GM12878 (cell line): ENCODE data around the gene OGFOD2. TPM values are rescaled to one million over a fixed set of nuclear protein-coding genes. Genes with fewer than 3 reads are reported as not detected.

ENCODE experiments used
- ATAC-seq: fragments of 200-7000 bp; cut with Tn5 transposase; 3 replicates; pipeline ENCODE4 v1.9.1; 2020; ENCODE audit warnings: mild to moderate bottlenecking, moderate library complexity
- BruUV-seq: library from RNA; stranded (reverse); fragments of 400-500 nt; replicated peaks from 2 replicates; lab custom pipeline; 2021; lab: Mats Ljungman, UMichigan
- CTCF ChIA-PET: fragments of 300-600 bp; sonication (Branson Sonifier 250); formaldehyde crosslinking; extraction: SDS; loops from one replicate; lab custom pipeline; 2021; ENCODE audit warnings: inconsistent platforms; lab: Yijun Ruan, JAX
- POLR2A ChIA-PET: fragments of 350-600 bp; formaldehyde crosslinking; extraction: SDS; loops from one replicate; lab custom pipeline; 2021; ENCODE audit warnings: inconsistent platforms; lab: Charles Lee
- RAD21 ChIA-PET: fragments of 300-600 bp; sonication (Branson Sonifier 250); formaldehyde crosslinking; loops from one replicate; lab custom pipeline; 2023; ENCODE audit warnings: antibody characterized with exemption; ENCODE audit not compliant: unreplicated experiment; lab: Charles Lee
- SMC1A ChIA-PET: fragments of 300-600 bp; sonication (Branson Sonifier 250); formaldehyde crosslinking; loops from one replicate; lab custom pipeline; 2023; ENCODE audit not compliant: unreplicated experiment, uncharacterized antibody; lab: Charles Lee
- DNase-seq: peaks from one replicate; pipeline ENCODE4 v3.0.0-alpha.2; 2011; ENCODE audit warnings: low read depth, low spot score
- FAIRE-seq: peaks from 3 replicates; lab custom pipeline; 2011; peaks lifted over from hg19 to GRCh38; lab: Jason Lieb, UNC
- H2AFZ ChIP-seq: 2 replicates; pipeline ENCODE4 v1.6.0; 2011; ENCODE audit warnings: low read depth, low read length, control low read depth; ENCODE audit not compliant: control insufficient read depth
- H3K27ac ChIP-seq: 2 replicates; pipeline ENCODE4 v1.5.1; 2011; ENCODE audit warnings: control low read depth; ENCODE audit not compliant: control insufficient read depth, insufficient read depth
- H3K27me3 ChIP-seq, 2 experiments: replicated peaks in 1 of 2; 2 replicates each; pipeline versions ENCODE4 v1.6.0 to v1.6.1; 2011; ENCODE audit warnings: low read length in 1 of 2; ENCODE audit not compliant: control insufficient read depth in 2 of 2, insufficient read depth in 2 of 2
- H3K36me3 ChIP-seq, 2 experiments: 2 replicates each; pipeline ENCODE4 v1.5.1; 2011; ENCODE audit warnings: low read length in 1 of 2; ENCODE audit not compliant: control insufficient read depth in 2 of 2, insufficient read depth in 2 of 2
- H3K4me1 ChIP-seq: 2 replicates; pipeline ENCODE4 v1.6.1; 2011; ENCODE audit warnings: mild to moderate bottlenecking, low read length, moderate library complexity, mixed read lengths; ENCODE audit not compliant: control insufficient read depth, insufficient read depth
- H3K4me2 ChIP-seq: 2 replicates; pipeline ENCODE4 v1.6.0; 2011; ENCODE audit warnings: control low read depth; ENCODE audit not compliant: control insufficient read depth, insufficient read depth
- H3K4me3 ChIP-seq: fragments of 200-600 bp; sonication (generic); 2 replicates; pipeline ENCODE4 v1.5.1; 2016
- H3K79me2 ChIP-seq: 2 replicates; pipeline ENCODE4 v1.6.0; 2011; ENCODE audit warnings: low read length; ENCODE audit not compliant: control insufficient read depth, insufficient read depth
- H3K9ac ChIP-seq: 2 replicates; pipeline ENCODE4 v1.8.0; 2011; ENCODE audit warnings: low read length, control low read depth, mixed read lengths; ENCODE audit not compliant: control insufficient read depth, insufficient read depth
- H3K9me3 ChIP-seq: replicated peaks from 3 replicates; pipeline ENCODE4 v1.5.1; 2011; ENCODE audit warnings: mild to moderate bottlenecking, low read length; ENCODE audit not compliant: control insufficient read depth, insufficient read depth
- H4K20me1 ChIP-seq: 2 replicates; pipeline ENCODE4 v1.6.0; 2011; ENCODE audit not compliant: control insufficient read depth, insufficient read depth
- BRCA1 ChIP-seq: IDR thresholded peaks from 2 replicates; pipeline ENCODE4 v1.6.1; 2011; ENCODE audit warnings: low read depth, low read length, improper control_type of control experiment
- CEBPZ ChIP-seq: fragments of 150-350 bp; IDR thresholded peaks from 2 replicates; pipeline ENCODE4 v1.6.1; 2016; ENCODE audit warnings: low read depth, low read length
- CHD4 ChIP-seq: fragments of 200-600 bp; sonication (generic); IDR thresholded peaks from 2 replicates; pipeline ENCODE4 v1.6.1; 2016; ENCODE audit warnings: mild to moderate bottlenecking
- E2F4 ChIP-seq: IDR thresholded peaks from 2 replicates; pipeline ENCODE4 v1.6.1; 2012; ENCODE audit warnings: low read depth, low read length, improper control_type of control experiment
- EGR1 ChIP-seq, 2 experiments: IDR thresholded peaks; 1 replicate in 1 of 2; 2 replicates in 1 of 2; pipeline ENCODE4 v1.6.1; 2011 to 2012; ENCODE audit warnings: low read depth in 2 of 2, low read length in 2 of 2, borderline replicate concordance in 1 of 2, mild to moderate bottlenecking in 1 of 2, moderate library complexity in 1 of 2
- ELK1 ChIP-seq: IDR thresholded peaks from 2 replicates; pipeline ENCODE4 v1.6.1; 2012; ENCODE audit warnings: low read depth, low read length, improper control_type of control experiment
- GATAD2B ChIP-seq: fragments of 450-650 bp; conservative IDR thresholded peaks from 2 replicates; pipeline ENCODE4 v1.6.1; 2017; ENCODE audit warnings: low read depth, mild to moderate bottlenecking, moderate library complexity
- IKZF1 ChIP-seq: fragments of 450-650 bp; conservative IDR thresholded peaks from 2 replicates; pipeline ENCODE4 v1.6.1; 2017; ENCODE audit warnings: antibody characterized with exemption, mild to moderate bottlenecking
- JUNB ChIP-seq: IDR thresholded peaks from 2 replicates; pipeline ENCODE4 v1.6.1; 2016; ENCODE audit warnings: antibody characterized with exemption, mild to moderate bottlenecking
- NR2C1 ChIP-seq: fragments of 450-650 bp; IDR thresholded peaks from 2 replicates; pipeline ENCODE4 v1.6.1; 2017; ENCODE audit warnings: antibody characterized with exemption, mild to moderate bottlenecking, moderate library complexity
- RAD51 ChIP-seq: fragments of 450-650 bp; IDR thresholded peaks from 2 replicates; pipeline ENCODE4 v1.6.1; 2016; ENCODE audit warnings: moderate library complexity, mild to moderate bottlenecking, inconsistent platforms
- SP1 ChIP-seq: IDR thresholded peaks from one replicate; pipeline ENCODE4 v1.6.1; 2011; ENCODE audit warnings: low read depth, low read length
- STAT3 ChIP-seq: IDR thresholded peaks from 2 replicates; pipeline ENCODE4 v1.6.1; 2011; ENCODE audit warnings: low read depth, low read length, improper control_type of control experiment
- ZNF24 ChIP-seq: fragments of 450-650 bp; IDR thresholded peaks from 2 replicates; pipeline ENCODE4 v1.6.1; 2017; ENCODE audit warnings: antibody characterized with exemption, mild to moderate bottlenecking
- ZNF687 ChIP-seq: fragments of 450-650 bp; IDR thresholded peaks from 2 replicates; pipeline ENCODE4 v1.6.1; 2017; ENCODE audit warnings: mild to moderate bottlenecking, moderate library complexity
- WGBS: methylation state at CpG from one replicate; pipeline ENCODE4 v1.1.6; 2016; ENCODE audit warnings: low lambda C conversion rate; ENCODE audit not compliant: insufficient replicate concordance, insufficient coverage; ENCODE audit errors: missing lambda C conversion rate; 5-methylcytosine and 5-hydroxymethylcytosine counted together
- in situ Hi-C: fragments of 300-500 bp; cut with MboI; formaldehyde crosslinking; loops from 9 replicates; pipeline ENCODE4 v1.14.3; 2018; ENCODE audit warnings: mixed read lengths
- intact Hi-C: fragments of 100-400 bp; cut with micrococcal nuclease; formaldehyde crosslinking; loops from one replicate; pipeline ENCODE4 v1.14.2; 2022; ENCODE audit not compliant: unreplicated experiment
- polyA plus RNA-seq, 11 experiments: library from polyadenylated mRNA; depleted of rRNA in 4 of 11; unstranded in 6 of 11; stranded (reverse) in 5 of 11; fragments of >200 nt; fragmentation: Nextera tagmentation in 4 of 11; fragmentation: Illumina TruSeq in 1 of 11; extraction: Ambion mirVana in 4 of 11; extraction: Trizol in 1 of 11; gene quantifications; 1 replicate in 1 of 11; 2 replicates in 10 of 11; pipeline versions ENCODE4 v1.2.1 to v1.2.3, GENCODE V29; 2011 to 2016; ENCODE audit warnings: inconsistent platforms in 2 of 11, missing spikeins in 2 of 11, low read depth in 1 of 11
- total RNA-seq, 4 experiments: library from RNA; depleted of rRNA in 3 of 4; stranded (reverse); fragments of >200 nt in 3 of 4; fragmentation: Illumina TruSeq in 1 of 4; extraction: Trizol in 1 of 4; gene quantifications; 2 replicates each; pipeline versions ENCODE4 v1.2.1 to v1.2.3, GENCODE V29; 2013 to 2021

OGFOD2 gene
- total and polyA plus RNA-seq, 10 of the 15 experiments (the other 5 are each of a cell fraction or from before 2014, with no cell fraction given): 0.93 to 29.2 (median 16.3) TPM

- no peak for TF ChIP-seq ZNF687
- no peak for TF ChIP-seq EGR1 (IDR thresholded peaks at IDR 0.05; ENCODE audit: borderline replicate concordance in 1 of 2, low read depth in 2 of 2, low read length in 2 of 2)
- no peak for TF ChIP-seq CHD4
- TF ChIP-seq GATAD2B: no peak
These were observed 30.1 kb downstream of the OGFOD2 start (continued) for GRCh38 chr12:123005081-123005626.

- DNase-seq: no peak
- ATAC-seq: no peak
- in situ Hi-C loops: no loop called here
- Histone ChIP-seq H3K36me3 (no peaks in the 10 kb centered on the region), H3K9me3 (no peaks in the 10 kb centered on the region), H3K27me3 (no peaks in the 10 kb centered on the region; a peak in 3 of 4 replicates), H2AFZ (no peak overlapping the region), H3K9ac (no peak overlapping the region), H3K4me1 (no peaks in the 10 kb centered on the region), H4K20me1 (no peaks in the 10 kb centered on the region), H3K4me3 (no peak overlapping the region), H3K79me2 (no peaks in the 10 kb centered on the region), H3K4me2 (no peak overlapping the region), H3K27ac (no peak overlapping the region)
- POLR2A ChIA-PET: no interaction called here
- SMC1A ChIA-PET: no interaction called here
- intact Hi-C loops: no loop called here
- RAD21 ChIA-PET: no interaction called here
- CTCF ChIA-PET: interaction anchor here (1.3 kb wide), 1 partner anchor 54 kb away, joined by 4 read pairs; no protein-coding TSS in a partner anchor
- no peak for FAIRE-seq
- WGBS: 51% methylated on average over 12 of the region's 12 CpGs
- BruUV-seq: no TSS peak
- TF ChIP-seq E2F4: no peak
- TF ChIP-seq RAD51: no peak
- TF ChIP-seq CEBPZ: no peak
- TF ChIP-seq ELK1: no peak
- TF ChIP-seq NR2C1: no peak
- TF ChIP-seq JUNB: no peak
- no peak for TF ChIP-seq SP1
- TF ChIP-seq STAT3: no peak
- no peak for TF ChIP-seq BRCA1
- TF ChIP-seq IKZF1: no peak
- no peak for TF ChIP-seq ZNF24
These were observed 31.9 kb downstream of the OGFOD2 start for GRCh38 chr12:123006977-123007376.
